ENCODE results near the gene NPC1L1.
"Not testable (repeated sequence)": the region's sequence is repeated elsewhere in the genome, so short reads cannot be mapped to it uniquely, and the experiment has no call there.

Gene NPC1L1

GRCh38 chr7:44565795-44566559, 24.8 kb upstream of the NPC1L1 start:
- DNase-seq: no peak

- DNase-seq: peak; percentile 52
Measured at GRCh38 chr7:44565097-44565794, 24.1 kb upstream of the NPC1L1 start.

- no peak for DNase-seq
Measured at GRCh38 chr7:44564606-44565005, 23.5 kb upstream of the NPC1L1 start.

GRCh38 chr7:44563171-44563679, 22.1 kb upstream of the NPC1L1 start:
- no peak for DNase-seq

GRCh38 chr7:44562622-44562962, 21.5 kb upstream of the NPC1L1 start:
- DNase-seq: not testable (repeated sequence)

- DNase-seq: no peak
Measured at GRCh38 chr7:44561962-44562621, 21.0 kb upstream of the NPC1L1 start.

GRCh38 chr7:44561481-44561880, 20.4 kb upstream of the NPC1L1 start:
- DNase-seq: no peak

GRCh38 chr7:44559485-44559884, 18.4 kb upstream of the NPC1L1 start:
- DNase-seq: no peak

GRCh38 chr7:44557485-44557884, 16.4 kb upstream of the NPC1L1 start:
- no peak for DNase-seq

GRCh38 chr7:44555350-44555749, 14.2 kb upstream of the NPC1L1 start:
- DNase-seq: no peak

GRCh38 chr7:44552473-44553005, 11.4 kb upstream of the NPC1L1 start:
- DNase-seq: not testable (repeated sequence)

GRCh38 chr7:44549457-44549856, 8.3 kb upstream of the NPC1L1 start:
- no peak for DNase-seq

GRCh38 chr7:44548893-44549292, 7.8 kb upstream of the NPC1L1 start:
- no peak for DNase-seq

- DNase-seq: no peak
Measured at GRCh38 chr7:44547536-44548231, 6.6 kb upstream of the NPC1L1 start.

GRCh38 chr7:44541876-44542610, 913 bp upstream of the NPC1L1 start:
- DNase-seq: no peak

- DNase-seq: no peak
Measured at GRCh38 chr7:44540592-44541027, 520 bp downstream of the NPC1L1 start.

GRCh38 chr7:44539669-44540506, 1.2 kb downstream of the NPC1L1 start:
- no peak for DNase-seq

GRCh38 chr7:44538798-44539668, 2.1 kb downstream of the NPC1L1 start:
- no peak for DNase-seq

GRCh38 chr7:44538093-44538797, 2.9 kb downstream of the NPC1L1 start:
- DNase-seq: no peak
